Caco-2 (cell line): ENCODE data around the gene LRRC8B. TPM values are rescaled to one million over a fixed set of nuclear protein-coding genes. Genes with fewer than 3 reads are reported as not detected.
"Not testable (repeated sequence)": the region's sequence is repeated elsewhere in the genome, so short reads cannot be mapped to it uniquely, and the experiment has no call there.

Experiments used
- BruUV-seq: library from RNA; stranded (reverse); fragments of 400-500 nt; replicated peaks from 2 replicates; lab custom pipeline; 2021; lab: Mats Ljungman, UMichigan
- CTCF ChIA-PET: fragments of 300-600 bp; sonication (Branson Sonifier 250); formaldehyde crosslinking; loops from one replicate; lab custom pipeline; 2022; ENCODE audit warnings: antibody characterized with exemption; lab: Charles Lee
- POLR2A ChIA-PET: fragments of 300-600 bp; sonication (Branson Sonifier 250); formaldehyde crosslinking; loops from one replicate; lab custom pipeline; 2022; ENCODE audit warnings: antibody characterized with exemption; lab: Charles Lee
- DNase-seq, 2 experiments: peaks; one replicate each; pipeline versions ENCODE4 v3.0.0 to v3.0.0-alpha.2; 2020 to 2022
- H3K27me3 ChIP-seq: replicated peaks from 2 replicates; pipeline ENCODE4 v1.6.0; 2011; ENCODE audit warnings: low read length; ENCODE audit not compliant: control insufficient read depth, insufficient read depth
- H3K36me3 ChIP-seq: 2 replicates; pipeline ENCODE4 v1.5.1; 2011; ENCODE audit warnings: low read length; ENCODE audit not compliant: control insufficient read depth, insufficient read depth
- H3K4me1 ChIP-seq: fragments of 250-450 bp; sonication (Bioruptor Pico); 2 replicates; pipeline ENCODE4 v1.5.1; 2020; ENCODE audit warnings: mild to moderate bottlenecking
- H3K4me3 ChIP-seq: 2 replicates; pipeline ENCODE4 v1.5.1; 2011; ENCODE audit warnings: low read depth, mild to moderate bottlenecking, control low read depth, low read length
- H3K9me3 ChIP-seq: fragments of 250-450 bp; sonication (Bioruptor Pico); 2 replicates; pipeline ENCODE4 v1.5.1; 2020; ENCODE audit warnings: mild to moderate bottlenecking, moderate library complexity
- H3K27ac Mint-ChIP-seq: one replicate; pipeline ENCODE4 v1.8.0; 2022; ENCODE audit warnings: mixed read lengths; ENCODE audit not compliant: unreplicated experiment
- H3K27me3 Mint-ChIP-seq: one replicate; pipeline ENCODE4 v1.8.0; 2022; ENCODE audit warnings: mixed read lengths; ENCODE audit not compliant: insufficient read depth, unreplicated experiment
- H3K36me3 Mint-ChIP-seq: one replicate; pipeline ENCODE4 v1.8.0; 2022; ENCODE audit warnings: mild to moderate bottlenecking, mixed read lengths; ENCODE audit not compliant: insufficient read depth, unreplicated experiment
- H3K4me1 Mint-ChIP-seq: one replicate; pipeline ENCODE4 v1.8.0; 2022; ENCODE audit warnings: low read depth, mixed read lengths; ENCODE audit not compliant: unreplicated experiment
- H3K4me3 Mint-ChIP-seq: one replicate; pipeline ENCODE4 v1.8.0; 2022; ENCODE audit warnings: mild to moderate bottlenecking, moderate library complexity, mixed read lengths; ENCODE audit not compliant: unreplicated experiment
- H3K9me3 Mint-ChIP-seq: one replicate; pipeline ENCODE4 v1.8.0; 2022; ENCODE audit warnings: mixed read lengths; ENCODE audit not compliant: unreplicated experiment
- CTCF ChIP-seq, 2 experiments: fragments of 200-600 bp in 1 of 2; IDR thresholded peaks; 1 replicate in 1 of 2; 2 replicates in 1 of 2; pipeline versions ENCODE4 v1.5.1 to v1.8.0; 2011 to 2022; ENCODE audit warnings: antibody characterized with exemption in 1 of 2, control low read depth in 1 of 2, inconsistent platforms in 1 of 2, low read depth in 1 of 2, low read length in 1 of 2, mild to moderate bottlenecking in 1 of 2, moderate library complexity in 1 of 2; ENCODE audit not compliant: insufficient read depth in 1 of 2, severe bottlenecking in 1 of 2, unreplicated experiment in 1 of 2
- intact Hi-C: fragments of 100-400 bp; cut with micrococcal nuclease; formaldehyde crosslinking; loops from one replicate; pipeline ENCODE4 v1.10.0; 2022; ENCODE audit not compliant: unreplicated experiment
- total RNA-seq: library from RNA; stranded (reverse); gene quantifications from 2 replicates; pipeline ENCODE4 v1.2.3, GENCODE V29; 2022

Gene LRRC8B
- total RNA-seq, 1 experiment from 2014 or later: 10.8 TPM

- no peak for TF ChIP-seq CTCF (IDR thresholded peaks at IDR 0.05; ENCODE audit: insufficient read depth in 1 of 2, low read depth in 1 of 2, low read length in 1 of 2, severe bottlenecking in 1 of 2, unreplicated experiment in 1 of 2)
- no peaks in the 10 kb centered on the region for H3K9me3 Mint-ChIP-seq
- no peak overlapping the region for H3K27ac Mint-ChIP-seq
- H3K4me1 ChIP-seq: no peaks in the 10 kb centered on the region
- POLR2A ChIA-PET: no interaction called here
- H3K27me3 Mint-ChIP-seq: no peaks in the 10 kb centered on the region
- no peaks in the 10 kb centered on the region for H3K27me3 ChIP-seq
- no peaks in the 10 kb centered on the region for H3K4me1 Mint-ChIP-seq
- no peaks in the 10 kb centered on the region for H3K9me3 ChIP-seq
- DNase-seq: no peak
- no peaks in the 10 kb centered on the region for H3K36me3 Mint-ChIP-seq
- no peak overlapping the region for H3K4me3 ChIP-seq
- no peaks in the 10 kb centered on the region for H3K36me3 ChIP-seq
- CTCF ChIA-PET: no interaction called here
- intact Hi-C loops: no loop called here
- no peak overlapping the region for H3K4me3 Mint-ChIP-seq
- BruUV-seq: no TSS peak
Observed at GRCh38 chr1:89542345-89542744, 17.7 kb downstream of the LRRC8B start.

- CTCF ChIA-PET, intact Hi-C loops, DNase-seq, H3K27me3 Mint-ChIP-seq, H3K9me3 Mint-ChIP-seq, H3K36me3 ChIP-seq, H3K4me3 Mint-ChIP-seq, BruUV-seq, H3K4me1 Mint-ChIP-seq, H3K27me3 ChIP-seq, H3K27ac Mint-ChIP-seq, POLR2A ChIA-PET, H3K4me3 ChIP-seq, H3K36me3 Mint-ChIP-seq, H3K4me1 ChIP-seq, H3K9me3 ChIP-seq: not testable (repeated sequence)
Observed at GRCh38 chr1:89543632-89544031, 19.0 kb downstream of the LRRC8B start.

GRCh38 chr1:89545264-89546038 lies 20.8 kb downstream of the LRRC8B start:
- H3K9me3 ChIP-seq: no peaks in the 10 kb centered on the region
- TF ChIP-seq CTCF (IDR thresholded peaks at IDR 0.05; ENCODE audit: insufficient read depth in 1 of 2, low read depth in 1 of 2, low read length in 1 of 2, severe bottlenecking in 1 of 2, unreplicated experiment in 1 of 2): no peak
- H3K4me3 ChIP-seq: no peak overlapping the region
- H3K4me3 Mint-ChIP-seq: no peak overlapping the region
- BruUV-seq: no TSS peak
- no peaks in the 10 kb centered on the region for H3K9me3 Mint-ChIP-seq
- no peaks in the 10 kb centered on the region for H3K36me3 ChIP-seq
- no peaks in the 10 kb centered on the region for H3K36me3 Mint-ChIP-seq
- H3K4me1 Mint-ChIP-seq: no peaks in the 10 kb centered on the region
- no peaks in the 10 kb centered on the region for H3K4me1 ChIP-seq
- no peaks in the 10 kb centered on the region for H3K27me3 ChIP-seq
- CTCF ChIA-PET: no interaction called here
- intact Hi-C loops: no loop called here
- no peak for DNase-seq
- H3K27me3 Mint-ChIP-seq: no peaks in the 10 kb centered on the region
- POLR2A ChIA-PET: no interaction called here
- H3K27ac Mint-ChIP-seq: no peak overlapping the region
